ENCODE data around the gene DDC.

DNA sequence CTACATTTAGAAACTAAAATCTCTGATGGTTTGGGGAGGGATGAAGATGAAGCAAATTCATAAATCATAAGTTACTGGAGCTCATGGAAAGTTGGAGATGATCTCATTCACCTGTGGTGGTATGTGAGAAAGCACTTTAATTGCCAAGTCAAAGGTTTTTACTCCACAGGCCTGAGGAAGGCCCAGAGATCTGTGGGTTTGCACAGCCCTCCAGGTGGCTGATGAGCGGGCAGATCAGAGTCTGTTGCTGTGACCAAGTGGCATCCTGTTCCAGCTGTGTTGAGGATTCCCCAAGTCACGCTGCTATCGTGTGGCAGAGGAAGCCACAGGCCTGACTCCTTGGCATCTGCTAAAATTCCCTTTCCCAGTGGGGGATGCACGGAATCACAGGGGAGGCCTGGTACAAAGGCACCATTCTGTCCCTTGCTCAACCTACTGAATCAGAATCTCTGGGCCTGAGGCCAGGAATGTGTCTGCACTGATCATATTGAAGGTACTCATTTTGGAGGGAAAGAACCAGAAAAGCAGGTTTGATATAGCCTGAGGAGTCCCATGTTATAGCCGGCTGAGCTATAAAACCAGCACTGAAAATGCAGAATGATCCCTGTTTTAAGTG lies 19.7 kb upstream of the DDC start:
- no peak for TF ChIP-seq EZH2phosphoT487 (conservative IDR thresholded peaks at IDR 0.05; ENCODE audit: low read length)
- TF ChIP-seq, protein P1, sequence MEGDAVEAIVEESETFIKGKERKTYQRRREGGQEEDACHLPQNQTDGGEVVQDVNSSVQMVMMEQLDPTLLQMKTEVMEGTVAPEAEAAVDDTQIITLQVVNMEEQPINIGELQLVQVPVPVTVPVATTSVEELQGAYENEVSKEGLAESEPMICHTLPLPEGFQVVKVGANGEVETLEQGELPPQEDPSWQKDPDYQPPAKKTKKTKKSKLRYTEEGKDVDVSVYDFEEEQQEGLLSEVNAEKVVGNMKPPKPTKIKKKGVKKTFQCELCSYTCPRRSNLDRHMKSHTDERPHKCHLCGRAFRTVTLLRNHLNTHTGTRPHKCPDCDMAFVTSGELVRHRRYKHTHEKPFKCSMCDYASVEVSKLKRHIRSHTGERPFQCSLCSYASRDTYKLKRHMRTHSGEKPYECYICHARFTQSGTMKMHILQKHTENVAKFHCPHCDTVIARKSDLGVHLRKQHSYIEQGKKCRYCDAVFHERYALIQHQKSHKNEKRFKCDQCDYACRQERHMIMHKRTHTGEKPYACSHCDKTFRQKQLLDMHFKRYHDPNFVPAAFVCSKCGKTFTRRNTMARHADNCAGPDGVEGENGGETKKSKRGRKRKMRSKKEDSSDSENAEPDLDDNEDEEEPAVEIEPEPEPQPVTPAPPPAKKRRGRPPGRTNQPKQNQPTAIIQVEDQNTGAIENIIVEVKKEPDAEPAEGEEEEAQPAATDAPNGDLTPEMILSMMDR (IDR thresholded peaks at IDR 0.05; ENCODE audit: insufficient read depth, low read length, poor library complexity, severe bottlenecking) = no peak
